ENCODE data around the gene HIF3A. TPM values are rescaled to one million over a fixed set of nuclear protein-coding genes. Genes with fewer than 3 reads are reported as not detected.

Gene HIF3A
- total and polyA plus RNA-seq, 2 of the 8 experiments (the other 6 are each of a cell fraction or from before 2014, with no cell fraction given): 38.6 to 38.8 TPM

DNA sequence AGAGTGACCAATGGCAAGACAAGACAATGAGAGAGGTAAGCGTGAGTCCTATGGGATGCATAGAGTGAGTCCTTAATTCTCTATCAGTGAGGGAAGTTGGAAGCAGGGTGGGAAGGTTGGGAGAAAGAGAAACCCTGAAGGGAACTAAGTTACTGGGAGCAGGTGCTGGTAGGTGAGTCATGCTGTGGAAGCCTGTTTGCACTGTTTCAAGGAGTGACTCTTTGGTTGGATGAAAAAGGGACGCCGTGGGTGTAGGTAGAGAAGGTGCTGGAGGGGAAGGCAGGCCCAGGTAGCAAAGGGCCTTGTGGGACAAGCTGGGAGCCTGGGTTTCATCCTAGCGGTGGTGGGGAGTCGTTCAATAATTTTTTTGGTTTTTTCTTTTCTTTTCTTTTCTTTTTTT lies 45.4 kb upstream of the HIF3A start (continued):
- TF ChIP-seq EZH2 (IDR thresholded peaks at IDR 0.05; ENCODE audit: low read depth, low read length, severe bottlenecking) (no peak), SAP30 (IDR thresholded peaks at IDR 0.05; ENCODE audit: insufficient read depth, insufficient replicate concordance, low read length) (no peak)

Measured in H1 (cell line).